CD4-positive, alpha-beta T cell (primary cell): ENCODE measurements around the gene SLC38A9. TPM values are rescaled to one million over a fixed set of nuclear protein-coding genes. Genes with fewer than 3 reads are reported as not detected.

ENCODE experiments used
- ATAC-seq: fragments of 200-7000 bp; cut with Tn5 transposase; one replicate; pipeline ENCODE4 v1.10.0; 2022; ENCODE audit warnings: mild to moderate bottlenecking; ENCODE audit not compliant: poor library complexity
- CTCF ChIA-PET: fragments of 350-600 bp; sonication (Branson Sonifier 250); formaldehyde crosslinking; loops from one replicate; lab custom pipeline; 2021; ENCODE audit warnings: antibody characterized with exemption, inconsistent platforms; lab: Charles Lee
- POLR2A ChIA-PET: fragments of 350-600 bp; sonication (Branson Sonifier 250); formaldehyde crosslinking; loops from one replicate; lab custom pipeline; 2021; ENCODE audit warnings: antibody characterized with exemption, inconsistent platforms; lab: Charles Lee
- DNase-seq, 14 experiments: peaks; one replicate each; pipeline ENCODE4 v3.0.0-alpha.2; 2013 to 2020; ENCODE audit warnings: mixed read lengths in 2 of 14
- H3K27ac ChIP-seq, 2 donors: one replicate each; pipeline versions ENCODE4 v1.5.1 to v1.7.0; 2013; ENCODE audit warnings: low read length in 2 of 2, low read depth in 1 of 2, mild to moderate bottlenecking in 1 of 2
- H3K27me3 ChIP-seq, 2 experiments: 1 replicate in 1 of 2; 2 replicates in 1 of 2; pipeline versions ENCODE4 v1.6.1 to v1.7.0; 2013; ENCODE audit warnings: low read length in 2 of 2, control low read depth in 1 of 2, mild to moderate bottlenecking in 1 of 2, moderate library complexity in 1 of 2; ENCODE audit not compliant: insufficient read depth in 2 of 2, control insufficient read depth in 1 of 2
- H3K36me3 ChIP-seq: one replicate; pipeline ENCODE4 v1.6.1; 2013; ENCODE audit warnings: low read length, control low read depth; ENCODE audit not compliant: insufficient read depth
- H3K4me1 ChIP-seq: one replicate; pipeline ENCODE4 v1.6.1; 2013; ENCODE audit warnings: low read length, control low read depth; ENCODE audit not compliant: insufficient read depth
- H3K4me3 ChIP-seq: one replicate; pipeline ENCODE4 v1.5.1; 2013; ENCODE audit warnings: mild to moderate bottlenecking, low read length, moderate library complexity
- H3K9me3 ChIP-seq, 2 experiments: 1 replicate in 1 of 2; 2 replicates in 1 of 2; pipeline versions ENCODE4 v1.6.1 to v1.7.0; 2013; ENCODE audit warnings: low read length in 2 of 2, mild to moderate bottlenecking in 2 of 2, control low read depth in 1 of 2, moderate library complexity in 1 of 2; ENCODE audit not compliant: control insufficient read depth in 1 of 2, insufficient read depth in 1 of 2
- H3K27ac Mint-ChIP-seq: one replicate; pipeline ENCODE4 v1.8.0; 2020; ENCODE audit warnings: mixed read lengths
- H3K27me3 Mint-ChIP-seq: one replicate; pipeline ENCODE4 v1.8.0; 2021; ENCODE audit warnings: mixed read lengths
- H3K36me3 Mint-ChIP-seq: one replicate; pipeline ENCODE4 v1.8.0; 2021; ENCODE audit warnings: low read depth, mixed read lengths
- H3K4me1 Mint-ChIP-seq: one replicate; pipeline ENCODE4 v1.8.0; 2021; ENCODE audit warnings: low read depth, mixed read lengths
- H3K4me3 Mint-ChIP-seq: one replicate; pipeline ENCODE4 v1.8.0; 2020; ENCODE audit warnings: mild to moderate bottlenecking, mixed read lengths
- H3K9me3 Mint-ChIP-seq: one replicate; pipeline ENCODE4 v1.8.0; 2020; ENCODE audit warnings: mixed read lengths
- intact Hi-C, 2 experiments: fragments of 100-400 bp; cut with DNase I in 1 of 2; cut with micrococcal nuclease in 1 of 2; formaldehyde crosslinking; loops; one replicate each; pipeline versions ENCODE4 v1.15.1 to v1.9.0; 2023 to 2025; cut with DNase I, micrococcal nuclease
- total RNA-seq, 174 experiments: library from RNA in 2 of 174; stranded (reverse) in 2 of 174; gene quantifications; one replicate each; pipeline ENCODE4 v1.2.3 and lab custom pipeline; 2021 to 2026
- TF ChIP-seq, protein P1 (sequence below): fragments of 200-600 bp; IDR thresholded peaks from one replicate; pipeline ENCODE4 v1.8.0; 2022; ENCODE audit warnings: antibody characterized with exemption, mild to moderate bottlenecking

The SLC38A9 gene
- total RNA-seq, 2 experiments from 2014 or later: 10.0 to 10.3 TPM

DNA sequence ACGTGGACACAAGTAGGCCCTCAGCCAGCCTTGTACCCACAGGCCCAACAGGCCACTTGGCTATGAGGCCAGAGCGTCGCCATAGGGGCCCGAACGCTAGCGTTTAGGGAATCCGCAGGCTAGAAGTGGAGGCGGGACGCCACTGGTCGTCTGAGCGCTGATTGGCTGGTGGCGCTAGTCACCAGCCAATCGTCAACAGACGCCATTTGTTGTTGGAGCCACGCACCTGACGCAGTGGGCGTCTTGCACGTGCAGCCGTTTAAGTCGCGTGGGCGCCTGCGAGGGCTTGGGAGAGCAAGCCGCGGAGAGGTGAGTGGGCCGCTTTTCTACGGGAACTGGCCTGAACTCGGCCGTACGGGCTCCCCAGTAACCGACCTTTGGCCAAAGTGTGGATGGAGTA lies 25.7 kb upstream of the SLC38A9 start, which contains the start of gene DDX4:
Gene DDX4 (plus strand): TSS at position 269 of the 400 bp plus-strand sequence. CDS start 903 bp downstream, outside the sequence.
- Mint-ChIP-seq H3K27ac (no peak within 1 kb of the TSS), H3K4me1 (no peaks in the 10 kb centered on the region), H3K27me3 (no peaks in the 10 kb centered on the region), H3K9me3 (no peaks in the 10 kb centered on the region), H3K36me3 (no peaks in the 10 kb centered on the region), H3K4me3 (no peak within 1 kb of the TSS)
- Histone ChIP-seq H3K4me3 (no peak within 1 kb of the TSS), H3K27ac (no peak within 1 kb of the TSS), H3K9me3 (peaks cover 0 to 11% of the 10 kb centered on the region in 2 experiments), H3K36me3 (no peaks in the 10 kb centered on the region), H3K4me1 (no peaks in the 10 kb centered on the region), H3K27me3 (no peaks in the 10 kb centered on the region)
- TF ChIP-seq, protein P1, sequence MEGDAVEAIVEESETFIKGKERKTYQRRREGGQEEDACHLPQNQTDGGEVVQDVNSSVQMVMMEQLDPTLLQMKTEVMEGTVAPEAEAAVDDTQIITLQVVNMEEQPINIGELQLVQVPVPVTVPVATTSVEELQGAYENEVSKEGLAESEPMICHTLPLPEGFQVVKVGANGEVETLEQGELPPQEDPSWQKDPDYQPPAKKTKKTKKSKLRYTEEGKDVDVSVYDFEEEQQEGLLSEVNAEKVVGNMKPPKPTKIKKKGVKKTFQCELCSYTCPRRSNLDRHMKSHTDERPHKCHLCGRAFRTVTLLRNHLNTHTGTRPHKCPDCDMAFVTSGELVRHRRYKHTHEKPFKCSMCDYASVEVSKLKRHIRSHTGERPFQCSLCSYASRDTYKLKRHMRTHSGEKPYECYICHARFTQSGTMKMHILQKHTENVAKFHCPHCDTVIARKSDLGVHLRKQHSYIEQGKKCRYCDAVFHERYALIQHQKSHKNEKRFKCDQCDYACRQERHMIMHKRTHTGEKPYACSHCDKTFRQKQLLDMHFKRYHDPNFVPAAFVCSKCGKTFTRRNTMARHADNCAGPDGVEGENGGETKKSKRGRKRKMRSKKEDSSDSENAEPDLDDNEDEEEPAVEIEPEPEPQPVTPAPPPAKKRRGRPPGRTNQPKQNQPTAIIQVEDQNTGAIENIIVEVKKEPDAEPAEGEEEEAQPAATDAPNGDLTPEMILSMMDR: no peak
- CTCF ChIA-PET: no interaction called here
- intact Hi-C loops: no loop called here
- peak in 1 of 14 experiments; percentile 9 for DNase-seq
- POLR2A ChIA-PET: no interaction called here
- ATAC-seq: no peak

DNA sequence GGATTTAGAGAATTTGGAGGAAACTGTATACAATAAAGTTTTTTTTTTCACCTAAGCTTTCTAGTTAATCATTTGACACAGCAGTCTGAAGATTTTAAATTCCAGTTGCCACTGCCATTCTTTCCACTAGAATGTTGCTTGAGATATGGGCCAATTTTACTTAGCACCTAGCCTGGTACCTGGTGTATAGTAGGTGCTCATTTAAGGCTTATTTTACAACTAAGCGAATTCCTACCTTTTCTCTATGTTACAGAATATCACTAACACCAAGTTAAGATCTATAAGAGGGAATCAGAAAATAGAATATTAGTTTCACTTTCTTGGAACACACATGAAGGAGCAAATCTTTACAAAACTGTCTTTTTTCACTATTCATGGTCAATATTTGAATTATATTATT lies 22.5 kb upstream of the SLC38A9 start:
- H3K9me3 Mint-ChIP-seq: no peaks in the 10 kb centered on the region
- TF ChIP-seq, protein P1: no peak
- H3K4me3 Mint-ChIP-seq: no peak overlapping the region
- ATAC-seq: no peak
- intact Hi-C loops: no loop called here
- H3K4me1 Mint-ChIP-seq: no peaks in the 10 kb centered on the region
- Histone ChIP-seq H3K27ac (no peak overlapping the region), H3K4me3 (no peak overlapping the region), H3K4me1 (no peaks in the 10 kb centered on the region), H3K9me3 (peaks cover 0 to 11% of the 10 kb centered on the region in 2 experiments), H3K27me3 (no peaks in the 10 kb centered on the region), H3K36me3 (no peaks in the 10 kb centered on the region)
- no peaks in the 10 kb centered on the region for H3K36me3 Mint-ChIP-seq
- DNase-seq: no peak
- ChIA-PET POLR2A (no interaction called here), CTCF (no interaction called here)
- no peaks in the 10 kb centered on the region for H3K27me3 Mint-ChIP-seq
- no peak overlapping the region for H3K27ac Mint-ChIP-seq

DNA sequence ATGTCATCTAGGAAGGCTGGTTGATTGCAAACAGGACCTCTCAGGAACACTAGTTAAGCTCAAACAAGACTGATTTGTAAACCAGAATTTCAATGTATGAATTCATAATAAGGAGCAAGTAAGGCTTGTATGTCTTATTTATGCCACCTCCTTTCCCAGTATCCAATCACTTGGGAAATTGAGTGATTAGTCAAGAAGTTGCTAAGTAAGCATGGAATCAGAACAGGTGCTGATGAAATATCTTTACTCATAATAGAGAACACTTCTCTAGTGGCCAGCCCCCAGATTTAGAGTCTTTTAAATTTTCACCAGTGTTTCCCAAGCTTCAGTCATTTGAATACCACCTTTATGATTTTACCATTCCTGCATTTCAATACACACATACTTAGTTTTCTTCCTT lies 20.5 kb upstream of the SLC38A9 start:
- H3K27ac Mint-ChIP-seq: no peak overlapping the region
- no peaks in the 10 kb centered on the region for H3K9me3 Mint-ChIP-seq
- Histone ChIP-seq H3K27ac (no peak overlapping the region), H3K9me3 (peaks cover 0 to 5% of the 10 kb centered on the region in 2 experiments), H3K4me1 (no peaks in the 10 kb centered on the region), H3K36me3 (no peaks in the 10 kb centered on the region), H3K27me3 (no peaks in the 10 kb centered on the region), H3K4me3 (no peak overlapping the region)
- no peaks in the 10 kb centered on the region for H3K27me3 Mint-ChIP-seq
- no peaks in the 10 kb centered on the region for H3K36me3 Mint-ChIP-seq
- H3K4me1 Mint-ChIP-seq: no peaks in the 10 kb centered on the region
- ATAC-seq (no peak), DNase-seq (no peak)
- intact Hi-C loops: no loop called here
- CTCF ChIA-PET: no interaction called here
- TF ChIP-seq, protein P1: no peak
- no peak overlapping the region for H3K4me3 Mint-ChIP-seq
- POLR2A ChIA-PET: no interaction called here
